Glutamatergic neuron (in vitro differentiated cells): Measurements from ENCODE around the gene DENND5B. TPM values are rescaled to one million over a fixed set of nuclear protein-coding genes. Genes with fewer than 3 reads are reported as not detected.

Source experiments
- DNase-seq: peaks from one replicate; pipeline ENCODE4 v3.0.0; 2022
- H3K27ac Mint-ChIP-seq: one replicate; pipeline ENCODE4 v1.8.0; 2020; ENCODE audit warnings: mild to moderate bottlenecking, mixed read lengths, inconsistent platforms; ENCODE audit not compliant: unreplicated experiment
- H3K27me3 Mint-ChIP-seq: one replicate; pipeline ENCODE4 v1.8.0; 2020; ENCODE audit warnings: mild to moderate bottlenecking, moderate library complexity, mixed read lengths, inconsistent platforms; ENCODE audit not compliant: unreplicated experiment
- H3K36me3 Mint-ChIP-seq: one replicate; pipeline ENCODE4 v1.8.0; 2020; ENCODE audit warnings: mild to moderate bottlenecking, mixed read lengths, inconsistent platforms; ENCODE audit not compliant: unreplicated experiment
- H3K4me1 Mint-ChIP-seq: one replicate; pipeline ENCODE4 v1.8.0; 2020; ENCODE audit warnings: mild to moderate bottlenecking, low read depth, mixed read lengths, inconsistent platforms; ENCODE audit not compliant: unreplicated experiment
- H3K4me3 Mint-ChIP-seq: one replicate; pipeline ENCODE4 v1.8.0; 2020; ENCODE audit warnings: mild to moderate bottlenecking, mixed read lengths, inconsistent platforms; ENCODE audit not compliant: unreplicated experiment
- H3K9me3 Mint-ChIP-seq: one replicate; pipeline ENCODE4 v1.8.0; 2020; ENCODE audit warnings: mild to moderate bottlenecking, moderate library complexity, mixed read lengths, inconsistent platforms; ENCODE audit not compliant: unreplicated experiment
- total RNA-seq: library from RNA; stranded (reverse); fragmentation: NEBNext Ultra II Directional; extraction: Animal tissue kit (Norgen Biotek cat#: 25700); gene quantifications from one replicate; pipeline ENCODE4 v1.2.1, GENCODE V29; 2021; ENCODE audit not compliant: unreplicated experiment
- TF ChIP-seq, protein P1 (sequence below): fragments of 200-600 bp; sonication (generic); IDR thresholded peaks from one replicate; pipeline ENCODE4 v1.5.0; 2021; ENCODE audit not compliant: partially characterized antibody, unreplicated experiment

DENND5B gene
- total RNA-seq, 1 donor from 2014 or later, result 45.6 TPM

DNA sequence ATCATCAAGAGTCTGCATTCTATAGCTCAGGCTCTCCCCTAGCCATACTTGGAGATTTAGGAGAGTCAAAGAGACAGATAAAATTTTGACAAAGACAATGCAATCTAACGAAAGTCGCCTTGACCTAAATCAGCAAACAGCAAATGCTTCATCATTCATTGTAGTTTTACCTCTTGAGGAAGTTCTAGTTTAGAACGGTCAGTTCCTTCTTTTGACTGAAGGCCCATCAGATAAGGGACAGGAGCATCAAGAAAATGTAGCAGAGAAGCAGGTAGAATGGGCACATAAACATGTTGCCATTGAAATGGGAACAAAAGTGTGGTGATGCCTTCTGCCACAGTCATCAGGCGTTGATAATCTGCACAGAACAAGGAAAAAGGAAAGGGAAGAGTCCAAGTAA, 130.9 kb downstream of the DENND5B start:
- Mint-ChIP-seq H3K36me3 (peaks cover 3% of the 10 kb centered on the region), H3K9me3 (peaks cover 3% of the 10 kb centered on the region), H3K27me3 (no peaks in the 10 kb centered on the region), H3K4me3 (no peak overlapping the region), H3K4me1 (peaks cover 2% of the 10 kb centered on the region), H3K27ac (no peak overlapping the region)
- TF ChIP-seq, protein P1, sequence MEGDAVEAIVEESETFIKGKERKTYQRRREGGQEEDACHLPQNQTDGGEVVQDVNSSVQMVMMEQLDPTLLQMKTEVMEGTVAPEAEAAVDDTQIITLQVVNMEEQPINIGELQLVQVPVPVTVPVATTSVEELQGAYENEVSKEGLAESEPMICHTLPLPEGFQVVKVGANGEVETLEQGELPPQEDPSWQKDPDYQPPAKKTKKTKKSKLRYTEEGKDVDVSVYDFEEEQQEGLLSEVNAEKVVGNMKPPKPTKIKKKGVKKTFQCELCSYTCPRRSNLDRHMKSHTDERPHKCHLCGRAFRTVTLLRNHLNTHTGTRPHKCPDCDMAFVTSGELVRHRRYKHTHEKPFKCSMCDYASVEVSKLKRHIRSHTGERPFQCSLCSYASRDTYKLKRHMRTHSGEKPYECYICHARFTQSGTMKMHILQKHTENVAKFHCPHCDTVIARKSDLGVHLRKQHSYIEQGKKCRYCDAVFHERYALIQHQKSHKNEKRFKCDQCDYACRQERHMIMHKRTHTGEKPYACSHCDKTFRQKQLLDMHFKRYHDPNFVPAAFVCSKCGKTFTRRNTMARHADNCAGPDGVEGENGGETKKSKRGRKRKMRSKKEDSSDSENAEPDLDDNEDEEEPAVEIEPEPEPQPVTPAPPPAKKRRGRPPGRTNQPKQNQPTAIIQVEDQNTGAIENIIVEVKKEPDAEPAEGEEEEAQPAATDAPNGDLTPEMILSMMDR, result no peak
- no peak for DNase-seq

DNA sequence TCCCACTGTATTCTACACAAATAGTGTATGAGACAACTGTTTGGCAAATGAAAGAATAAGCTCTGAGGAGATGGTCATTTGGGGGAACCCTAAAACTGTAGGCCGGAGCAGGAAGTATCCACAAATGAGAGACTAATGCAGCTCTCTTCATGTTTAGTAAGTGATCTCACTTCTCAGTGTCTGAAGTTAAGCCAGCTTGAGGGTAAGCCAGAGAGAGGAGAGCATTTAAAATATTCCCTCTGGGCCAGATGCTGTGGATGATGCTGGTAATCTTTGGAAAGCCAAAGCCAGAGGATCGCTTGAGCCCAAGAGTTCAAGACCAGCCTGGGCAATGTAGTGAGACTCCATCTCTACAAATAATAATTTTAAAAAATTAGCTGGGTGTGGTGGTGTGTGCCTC, 134.4 kb downstream of the DENND5B start:
- no peak for DNase-seq
- H3K27me3 Mint-ChIP-seq, result no peaks in the 10 kb centered on the region
- H3K27ac Mint-ChIP-seq, result no peak overlapping the region
- H3K4me3 Mint-ChIP-seq, result no peak overlapping the region
- H3K4me1 Mint-ChIP-seq, result no peaks in the 10 kb centered on the region
- H3K9me3 Mint-ChIP-seq, result no peaks in the 10 kb centered on the region
- TF ChIP-seq, protein P1, result no peak
- H3K36me3 Mint-ChIP-seq, result peaks cover 4% of the 10 kb centered on the region

DNA sequence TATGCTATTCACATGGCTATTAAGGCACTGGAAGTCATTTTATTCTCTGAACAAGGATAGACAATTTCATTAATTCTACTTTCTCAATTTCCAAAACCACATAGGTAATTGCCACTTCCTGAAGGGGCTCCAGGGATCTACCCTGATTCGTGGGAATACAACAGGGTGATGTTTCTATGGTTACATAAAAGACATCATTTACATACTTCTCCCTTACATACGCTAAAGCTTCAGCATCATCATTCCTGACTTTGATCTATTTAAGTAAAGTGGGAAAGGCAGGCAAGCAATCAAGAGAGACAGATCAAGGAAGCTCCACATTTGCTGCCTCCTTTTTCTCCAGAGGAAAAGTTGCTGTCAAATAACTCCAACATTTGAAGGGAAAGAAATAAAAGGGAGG, 146.2 kb downstream of the DENND5B start:
- TF ChIP-seq, protein P1, result no peak
- Mint-ChIP-seq H3K9me3 (no peaks in the 10 kb centered on the region), H3K4me3 (no peak overlapping the region), H3K4me1 (no peaks in the 10 kb centered on the region), H3K27ac (no peak overlapping the region), H3K36me3 (no peaks in the 10 kb centered on the region), H3K27me3 (no peaks in the 10 kb centered on the region)
- no peak for DNase-seq

DNA sequence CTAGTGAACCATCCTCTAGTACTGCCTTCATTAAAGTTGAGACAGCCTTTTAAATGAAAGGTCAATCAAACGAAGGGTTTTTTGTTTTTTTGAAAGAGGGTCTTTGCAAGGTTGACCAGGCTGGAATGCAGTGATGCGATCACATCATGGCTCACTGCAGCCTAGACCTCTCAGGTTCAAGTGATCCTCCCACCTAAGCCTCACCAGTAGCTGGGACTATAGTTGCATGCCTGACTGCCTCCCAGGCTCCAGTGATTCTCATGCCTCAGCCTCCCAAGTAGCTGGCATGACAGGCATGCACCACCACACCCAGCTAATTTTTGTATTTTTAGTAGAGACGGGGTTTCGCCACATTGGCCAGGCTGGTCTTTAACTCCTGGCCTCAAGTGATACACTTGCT, 150.3 kb downstream of the DENND5B start:
- Mint-ChIP-seq H3K27me3 (peaks cover 3% of the 10 kb centered on the region), H3K9me3 (no peaks in the 10 kb centered on the region), H3K27ac (no peak overlapping the region), H3K36me3 (no peaks in the 10 kb centered on the region), H3K4me3 (no peak overlapping the region), H3K4me1 (no peaks in the 10 kb centered on the region)
- TF ChIP-seq, protein P1, result no peak
- no peak for DNase-seq

DNA sequence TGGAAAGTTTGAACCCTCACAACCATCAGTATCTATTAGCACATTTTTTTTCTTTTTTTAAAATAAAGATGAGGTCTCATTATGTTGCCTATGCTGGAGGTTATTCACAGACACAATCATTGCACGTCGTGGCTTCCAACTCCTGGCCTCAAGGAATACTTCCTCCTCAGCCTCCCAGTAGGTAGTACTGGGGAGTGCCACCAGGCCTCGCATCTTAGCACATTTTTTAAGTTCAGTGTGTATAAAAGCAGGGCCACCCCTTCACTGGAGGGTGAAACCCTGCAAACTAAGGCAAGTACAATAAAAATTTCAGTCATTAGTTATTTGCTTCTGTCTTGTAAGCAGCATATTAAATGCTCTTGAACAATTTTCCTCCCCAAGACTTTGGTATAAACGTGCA, 150.8 kb downstream of the DENND5B start:
- Mint-ChIP-seq H3K4me1 (no peaks in the 10 kb centered on the region), H3K4me3 (no peak overlapping the region), H3K27me3 (peaks cover 3% of the 10 kb centered on the region), H3K27ac (no peak overlapping the region), H3K36me3 (no peaks in the 10 kb centered on the region), H3K9me3 (no peaks in the 10 kb centered on the region)
- TF ChIP-seq, protein P1, result no peak
- DNase-seq, result no peak
